B cell (primary cell): ENCODE results near the gene TUBB4B. TPM values are rescaled to one million over a fixed set of nuclear protein-coding genes. Genes with fewer than 3 reads are reported as not detected.

Experiments
- ATAC-seq: fragments of 200-7000 bp; cut with Tn5 transposase; one replicate; pipeline ENCODE4 v1.10.0; 2021; ENCODE audit warnings: low read depth, mild to moderate bottlenecking, moderate number of reproducible peaks, moderate library complexity
- CTCF ChIA-PET: fragments of 350-600 bp; sonication (Branson Sonifier 250); formaldehyde crosslinking; loops from one replicate; lab custom pipeline; 2021; ENCODE audit warnings: antibody characterized with exemption, inconsistent platforms; lab: Charles Lee
- POLR2A ChIA-PET: fragments of 350-600 bp; sonication (Branson Sonifier 250); formaldehyde crosslinking; loops from one replicate; lab custom pipeline; 2021; ENCODE audit warnings: antibody characterized with exemption; lab: Charles Lee
- DNase-seq: peaks from one replicate; pipeline ENCODE4 v3.0.0; 2013
- H2AFZ ChIP-seq: 2 replicates; pipeline ENCODE4 v1.6.1; 2012; ENCODE audit warnings: mild to moderate bottlenecking, low read depth, low read length; ENCODE audit not compliant: insufficient read depth, poor library complexity, severe bottlenecking
- H3K27ac ChIP-seq, 2 donors: 1 replicate in 1 of 2; 2 replicates in 1 of 2; pipeline ENCODE4 v1.5.1; 2012 to 2013; ENCODE audit warnings: low read length in 2 of 2, mild to moderate bottlenecking in 2 of 2, moderate library complexity in 1 of 2
- H3K27me3 ChIP-seq, 4 experiments: fragments of 200-600 bp in 1 of 4; sonication (generic) in 1 of 4; replicated peaks in 1 of 4; 1 replicate in 2 of 4; 2 replicates in 2 of 4; pipeline versions ENCODE4 v1.6.1 to v1.7.0; 2013 to 2016; ENCODE audit warnings: low read length in 3 of 4, mild to moderate bottlenecking in 2 of 4, mixed read lengths in 1 of 4, moderate library complexity in 1 of 4; ENCODE audit not compliant: insufficient read depth in 4 of 4, control insufficient read depth in 3 of 4; ENCODE audit errors: control extremely low read depth in 1 of 4
- H3K36me3 ChIP-seq, 2 experiments: replicated peaks in 1 of 2; 1 replicate in 1 of 2; 2 replicates in 1 of 2; pipeline versions ENCODE4 v1.6.1 to v1.7.1; 2013; ENCODE audit warnings: low read length in 1 of 2; ENCODE audit not compliant: insufficient read depth in 2 of 2, control insufficient read depth in 1 of 2; ENCODE audit errors: control extremely low read depth in 1 of 2, extremely low read depth in 1 of 2
- H3K4me1 ChIP-seq, 2 donors: fragments of 200-600 bp in 1 of 2; sonication (generic) in 1 of 2; 1 replicate in 1 of 2; 2 replicates in 1 of 2; pipeline versions ENCODE4 v1.5.1 to v1.6.1; 2013 to 2017; ENCODE audit warnings: low read length in 2 of 2; ENCODE audit not compliant: control insufficient read depth in 2 of 2, insufficient read depth in 2 of 2
- H3K4me2 ChIP-seq: replicated peaks from 2 replicates; pipeline ENCODE3; 2012; ENCODE audit warnings: mild to moderate bottlenecking, low read depth, low read length; ENCODE audit not compliant: poor library complexity, severe bottlenecking
- H3K4me3 ChIP-seq, 5 experiments: fragments of 200-600 bp in 1 of 5; sonication (generic) in 1 of 5; 1 replicate in 3 of 5; 2 replicates in 2 of 5; pipeline versions ENCODE4 v1.5.1 to v1.7.0; 2011 to 2016; ENCODE audit warnings: low read length in 4 of 5, mild to moderate bottlenecking in 4 of 5, low read depth in 2 of 5, control low read depth in 1 of 5, moderate library complexity in 1 of 5; ENCODE audit not compliant: insufficient read depth in 1 of 5; ENCODE audit errors: control extremely low read depth in 1 of 5, extremely low read depth in 1 of 5
- H3K79me2 ChIP-seq: fragments of 200-600 bp; sonication (generic); one replicate; pipeline ENCODE4 v1.6.0; 2016; ENCODE audit warnings: low read length; ENCODE audit not compliant: control insufficient read depth, insufficient read depth
- H3K9ac ChIP-seq: fragments of 200-600 bp; sonication (generic); 2 replicates; pipeline ENCODE4 v1.6.1; 2017; ENCODE audit warnings: mild to moderate bottlenecking, low read length, moderate library complexity
- H3K9me3 ChIP-seq, 3 donors: one replicate each; pipeline versions ENCODE4 v1.6.1 to v1.7.1; 2013; ENCODE audit warnings: low read length in 2 of 3; ENCODE audit not compliant: control insufficient read depth in 2 of 3, insufficient read depth in 1 of 3; ENCODE audit errors: control extremely low read depth in 1 of 3
- H4K20me1 ChIP-seq: 2 replicates; pipeline ENCODE4 v1.6.0; 2012; ENCODE audit warnings: mild to moderate bottlenecking, low read length; ENCODE audit not compliant: insufficient read depth, control insufficient read depth, poor library complexity, severe bottlenecking
- H3K27ac Mint-ChIP-seq: one replicate; pipeline ENCODE4 v1.8.0; 2021; ENCODE audit warnings: mixed read lengths
- H3K27me3 Mint-ChIP-seq: one replicate; pipeline ENCODE4 v1.8.0; 2021; ENCODE audit warnings: mixed read lengths
- H3K4me1 Mint-ChIP-seq: one replicate; pipeline ENCODE4 v1.8.0; 2021; ENCODE audit warnings: mixed read lengths
- H3K4me3 Mint-ChIP-seq: one replicate; pipeline ENCODE4 v1.8.0; 2021; ENCODE audit warnings: mixed read lengths
- H3K9me3 Mint-ChIP-seq: one replicate; pipeline ENCODE4 v1.8.0; 2022; ENCODE audit warnings: mixed read lengths; ENCODE audit not compliant: insufficient read depth
- EZH2 ChIP-seq: IDR thresholded peaks from 2 replicates; pipeline ENCODE4 v1.6.1; 2012; ENCODE audit warnings: borderline replicate concordance, low read depth, mild to moderate bottlenecking, moderate library complexity, low read length; ENCODE audit not compliant: insufficient read depth, poor library complexity, severe bottlenecking
- WGBS: methylation state at CpG from one replicate; pipeline ENCODE4 v1.1.5; 2013; ENCODE audit warnings: missing lambda C conversion rate; ENCODE audit not compliant: insufficient coverage; 5-methylcytosine and 5-hydroxymethylcytosine counted together
- intact Hi-C: fragments of 100-400 bp; cut with micrococcal nuclease; formaldehyde crosslinking; loops from one replicate; pipeline ENCODE4 v1.10.0; 2022
- polyA plus RNA-seq: library from polyadenylated mRNA; depleted of rRNA; stranded (reverse); fragments of >200 nt; gene quantifications from 2 replicates; pipeline ENCODE4 v1.2.3, GENCODE V29; 2012
- total RNA-seq, 2 donors: library from RNA; stranded (reverse); fragments of 120-200 nt in 1 of 2; gene quantifications; 1 replicate in 1 of 2; 2 replicates in 1 of 2; pipeline versions ENCODE4 v1.2.3 to v1.2.4, GENCODE V29; 2013 to 2022
- TF ChIP-seq, protein P1 (sequence below): fragments of 200-600 bp; IDR thresholded peaks from one replicate; pipeline ENCODE4 v1.8.0; 2022; ENCODE audit warnings: antibody characterized with exemption, mild to moderate bottlenecking

TUBB4B gene
- total and polyA plus RNA-seq, 2 donors (not counting 1 experiment from before 2014, with no cell fraction given): 110 to 261 TPM

DNA sequence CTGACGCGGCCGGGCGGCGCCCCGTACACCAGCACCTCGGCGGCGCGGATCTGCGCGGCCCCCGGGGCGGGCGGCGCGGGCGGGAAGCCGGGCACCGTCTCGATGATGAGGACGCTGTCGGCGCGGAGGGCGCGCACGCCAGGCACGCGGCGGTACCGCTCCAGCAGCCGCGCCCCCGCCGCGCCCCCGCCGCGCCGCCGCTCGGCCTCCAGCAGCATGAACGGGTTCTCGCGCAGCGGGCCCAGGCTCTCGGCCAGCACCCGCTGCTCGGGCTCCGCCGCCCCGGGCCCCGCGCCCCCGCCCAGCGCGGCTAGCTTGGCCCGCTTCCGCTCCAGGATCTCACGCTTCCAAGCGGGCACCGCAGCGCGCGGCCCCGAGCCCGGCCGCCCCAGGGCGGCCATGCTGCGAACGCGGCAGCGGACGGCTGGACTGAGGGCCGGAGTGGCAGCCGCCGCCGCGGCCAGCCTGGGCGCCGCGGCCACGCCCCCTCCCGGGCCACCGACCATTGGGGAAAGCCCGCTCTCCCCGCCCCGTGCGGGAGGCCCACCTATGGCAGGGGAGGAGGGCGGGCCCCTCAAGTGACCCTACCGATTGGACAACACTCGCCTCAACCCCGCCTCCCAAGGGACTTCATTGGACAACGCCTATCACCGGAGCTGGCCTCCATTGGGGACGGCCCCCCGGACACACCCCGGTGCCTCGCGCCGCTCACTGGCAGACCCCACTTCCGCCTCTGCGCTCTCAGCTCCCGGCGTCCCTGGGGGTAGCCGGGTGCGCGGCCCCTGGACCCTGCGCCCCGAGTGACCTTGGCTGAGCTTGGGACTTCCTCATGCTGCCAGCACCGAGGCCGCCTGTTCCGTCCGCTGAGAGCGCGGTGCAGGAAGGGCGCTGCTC is 40.5 kb upstream of the TUBB4B start, which contains the start of gene TPRN:
Gene TPRN (minus strand): TSS at position 431 of the 894 bp plus-strand sequence. CDS start 30 bp downstream, at position 401.
- Mint-ChIP-seq H3K4me1 (peaks cover 29% of the 10 kb centered on the region), H3K27me3 (no peaks in the 10 kb centered on the region), H3K27ac (peak within 1 kb of the TSS; percentile 90), H3K9me3 (no peaks in the 10 kb centered on the region), H3K4me3 (peak within 1 kb of the TSS; percentile 88)
- H2AFZ ChIP-seq: peak within 1 kb of the TSS; percentile 85
- no peaks in the 10 kb centered on the region for H3K9me3 ChIP-seq
- TF ChIP-seq, protein P1, sequence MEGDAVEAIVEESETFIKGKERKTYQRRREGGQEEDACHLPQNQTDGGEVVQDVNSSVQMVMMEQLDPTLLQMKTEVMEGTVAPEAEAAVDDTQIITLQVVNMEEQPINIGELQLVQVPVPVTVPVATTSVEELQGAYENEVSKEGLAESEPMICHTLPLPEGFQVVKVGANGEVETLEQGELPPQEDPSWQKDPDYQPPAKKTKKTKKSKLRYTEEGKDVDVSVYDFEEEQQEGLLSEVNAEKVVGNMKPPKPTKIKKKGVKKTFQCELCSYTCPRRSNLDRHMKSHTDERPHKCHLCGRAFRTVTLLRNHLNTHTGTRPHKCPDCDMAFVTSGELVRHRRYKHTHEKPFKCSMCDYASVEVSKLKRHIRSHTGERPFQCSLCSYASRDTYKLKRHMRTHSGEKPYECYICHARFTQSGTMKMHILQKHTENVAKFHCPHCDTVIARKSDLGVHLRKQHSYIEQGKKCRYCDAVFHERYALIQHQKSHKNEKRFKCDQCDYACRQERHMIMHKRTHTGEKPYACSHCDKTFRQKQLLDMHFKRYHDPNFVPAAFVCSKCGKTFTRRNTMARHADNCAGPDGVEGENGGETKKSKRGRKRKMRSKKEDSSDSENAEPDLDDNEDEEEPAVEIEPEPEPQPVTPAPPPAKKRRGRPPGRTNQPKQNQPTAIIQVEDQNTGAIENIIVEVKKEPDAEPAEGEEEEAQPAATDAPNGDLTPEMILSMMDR: no peak
- no peak for TF ChIP-seq EZH2
- peak within 1 kb of the TSS; percentile 78 to 89 for H3K27ac ChIP-seq
- H3K4me2 ChIP-seq: peak within 1 kb of the TSS; percentile 96
- ATAC-seq: peak; percentile 95
- DNase-seq: peak; percentile 99
- peaks cover 0 to 5% of the 10 kb centered on the region in 2 experiments for H3K36me3 ChIP-seq
- H3K27me3 ChIP-seq: peaks cover 0 to 6% (median 0%) of the 10 kb centered on the region in 4 experiments
- H4K20me1 ChIP-seq: peaks cover 45% of the 10 kb centered on the region
- H3K4me1 ChIP-seq: peaks cover 31 to 41% of the 10 kb centered on the region in 2 donors
- H3K9ac ChIP-seq: peak within 1 kb of the TSS; percentile 81
- peak within 1 kb of the TSS; percentile 12 to 80 (median 75) for H3K4me3 ChIP-seq
- ChIA-PET POLR2A (interaction anchor here (0.6 to 2.0 kb wide), 9 partner anchors 11 to 154 kb away, joined by 3 to 15 read pairs (median 5); partner anchors contain the start of gene TUBB4B), CTCF (interaction anchor here (0.7 to 3.3 kb wide), 6 partner anchors 12 to 394 kb away, joined by 3 to 13 read pairs (median 4); partner anchors contain the start of genes ANAPC2 and SSNA1)
- peaks cover 79% of the 10 kb centered on the region for H3K79me2 ChIP-seq
- intact Hi-C loops: loop anchor here (1.0 to 10.0 kb wide), 8 partner anchors 12 to 316 kb away; partner anchors contain the start of genes ANAPC2, NELFB, SAPCD2 and SSNA1
- under 1% methylated on average over 118 of the region's 118 CpGs for WGBS
